ENCODE measurements around the gene LUZP2. TPM values are rescaled to one million over a fixed set of nuclear protein-coding genes. Genes with fewer than 3 reads are reported as not detected.

LUZP2 gene
- polyA plus RNA-seq, 1 donor (not counting 4 experiments of a cell fraction or from before 2014, with no cell fraction given): 0.08 TPM

GRCh38 chr11:24636291-24636629 lies 139.4 kb downstream of the LUZP2 start:
- Histone ChIP-seq H3K27ac (ENCODE audit: control insufficient read depth, insufficient read depth, low read length) (no peak overlapping the region), H3K79me2 (ENCODE audit: control insufficient read depth, insufficient read depth, low read length) (no peaks in the 10 kb centered on the region), H4K20me1 (ENCODE audit: control insufficient read depth, extremely low read depth, insufficient read depth, low read length) (no peaks in the 10 kb centered on the region), H3K9me3 (ENCODE audit: control insufficient read depth, low read depth, low read length) (no peaks in the 10 kb centered on the region), H3K9ac (ENCODE audit: control insufficient read depth, extremely low read depth, insufficient read depth, low read length) (no peak overlapping the region), H3K4me3 (ENCODE audit: control insufficient read depth in 2 of 3, extremely low read depth in 1 of 3, insufficient read depth in 2 of 3, low read depth in 1 of 3, low read length in 3 of 3) (no peak overlapping the region), H2AFZ (ENCODE audit: control insufficient read depth, low read length) (no peak overlapping the region), H3K27me3 (ENCODE audit: control insufficient read depth, extremely low read depth, insufficient read depth, low read length) (no peaks in the 10 kb centered on the region), H3K4me2 (ENCODE audit: control insufficient read depth, extremely low read depth, insufficient read depth, low read depth, low read length) (no peak overlapping the region), H3K36me3 (ENCODE audit: control insufficient read depth in 2 of 2, extremely low read depth in 1 of 2, insufficient read depth in 2 of 2, low read length in 2 of 2) (no peaks in the 10 kb centered on the region), H3K9me1 (ENCODE audit: control insufficient read depth, extremely low read depth, insufficient read depth, low read length) (no peaks in the 10 kb centered on the region), H3K4me1 (ENCODE audit: control insufficient read depth, extremely low read depth, insufficient read depth, low read length) (peaks cover 10% of the 10 kb centered on the region)
- DNase-seq (ENCODE audit: low read depth, low spot score) (no peak), FAIRE-seq (no peak)
- dilution Hi-C loops (cut with MboI; ENCODE audit: extremely low pct_ligation_motif_present, low sequenced_read_pairs): no loop called here
- TF ChIP-seq EZH2 (IDR thresholded peaks at IDR 0.05; ENCODE audit: low read length) (no peak), CTCF (optimal IDR thresholded peaks at IDR 0.05 in 1 of 3, IDR thresholded peaks at IDR 0.05 in 1 of 3, conservative IDR thresholded peaks at IDR 0.05 in 1 of 3; ENCODE audit: extremely low read depth in 1 of 3, insufficient read depth in 2 of 3, low read length in 3 of 3) (no peak)

- dilution Hi-C loops (cut with MboI; ENCODE audit: extremely low pct_ligation_motif_present, low sequenced_read_pairs): no loop called here
- Histone ChIP-seq H3K4me2 (ENCODE audit: control insufficient read depth, extremely low read depth, insufficient read depth, low read depth, low read length) (no peak overlapping the region), H3K9me3 (ENCODE audit: control insufficient read depth, low read depth, low read length) (no peaks in the 10 kb centered on the region), H3K4me3 (ENCODE audit: control insufficient read depth in 2 of 3, extremely low read depth in 1 of 3, insufficient read depth in 2 of 3, low read depth in 1 of 3, low read length in 3 of 3) (no peak overlapping the region), H3K9ac (ENCODE audit: control insufficient read depth, extremely low read depth, insufficient read depth, low read length) (no peak overlapping the region), H2AFZ (ENCODE audit: control insufficient read depth, low read length) (no peak overlapping the region), H3K9me1 (ENCODE audit: control insufficient read depth, extremely low read depth, insufficient read depth, low read length) (no peaks in the 10 kb centered on the region), H3K79me2 (ENCODE audit: control insufficient read depth, insufficient read depth, low read length) (no peaks in the 10 kb centered on the region), H3K27ac (ENCODE audit: control insufficient read depth, insufficient read depth, low read length) (no peak overlapping the region), H4K20me1 (ENCODE audit: control insufficient read depth, extremely low read depth, insufficient read depth, low read length) (no peaks in the 10 kb centered on the region), H3K4me1 (ENCODE audit: control insufficient read depth, extremely low read depth, insufficient read depth, low read length) (peaks cover 10% of the 10 kb centered on the region), H3K27me3 (ENCODE audit: control insufficient read depth, extremely low read depth, insufficient read depth, low read length) (no peaks in the 10 kb centered on the region), H3K36me3 (ENCODE audit: control insufficient read depth in 2 of 2, extremely low read depth in 1 of 2, insufficient read depth in 2 of 2, low read length in 2 of 2) (no peaks in the 10 kb centered on the region)
- DNase-seq (ENCODE audit: low read depth, low spot score): no peak
- FAIRE-seq: no peak
- TF ChIP-seq CTCF (optimal IDR thresholded peaks at IDR 0.05 in 1 of 3, IDR thresholded peaks at IDR 0.05 in 1 of 3, conservative IDR thresholded peaks at IDR 0.05 in 1 of 3; ENCODE audit: extremely low read depth in 1 of 3, insufficient read depth in 2 of 3, low read length in 3 of 3): no peak
- TF ChIP-seq EZH2 (IDR thresholded peaks at IDR 0.05; ENCODE audit: low read length): no peak
These were observed 140.7 kb downstream of the LUZP2 start for GRCh38 chr11:24637520-24637919.
